Stimulated activated CD4-positive, alpha-beta T cell treated with anti-CD3 and anti-CD28 coated beads, TNF-alpha, amount 100 ng/mL, for 48 hours (primary cell): ENCODE measurements around the gene SHOC2.
"Not testable (repeated sequence)": the region's sequence is repeated elsewhere in the genome, so short reads cannot be mapped to it uniquely, and the experiment has no call there.

Experiments used
- DNase-seq, 3 donors: peaks; one replicate each; pipeline ENCODE4 v3.0.0-alpha.2; 2020; ENCODE audit warnings: low read depth in 3 of 3

SHOC2 gene

DNA sequence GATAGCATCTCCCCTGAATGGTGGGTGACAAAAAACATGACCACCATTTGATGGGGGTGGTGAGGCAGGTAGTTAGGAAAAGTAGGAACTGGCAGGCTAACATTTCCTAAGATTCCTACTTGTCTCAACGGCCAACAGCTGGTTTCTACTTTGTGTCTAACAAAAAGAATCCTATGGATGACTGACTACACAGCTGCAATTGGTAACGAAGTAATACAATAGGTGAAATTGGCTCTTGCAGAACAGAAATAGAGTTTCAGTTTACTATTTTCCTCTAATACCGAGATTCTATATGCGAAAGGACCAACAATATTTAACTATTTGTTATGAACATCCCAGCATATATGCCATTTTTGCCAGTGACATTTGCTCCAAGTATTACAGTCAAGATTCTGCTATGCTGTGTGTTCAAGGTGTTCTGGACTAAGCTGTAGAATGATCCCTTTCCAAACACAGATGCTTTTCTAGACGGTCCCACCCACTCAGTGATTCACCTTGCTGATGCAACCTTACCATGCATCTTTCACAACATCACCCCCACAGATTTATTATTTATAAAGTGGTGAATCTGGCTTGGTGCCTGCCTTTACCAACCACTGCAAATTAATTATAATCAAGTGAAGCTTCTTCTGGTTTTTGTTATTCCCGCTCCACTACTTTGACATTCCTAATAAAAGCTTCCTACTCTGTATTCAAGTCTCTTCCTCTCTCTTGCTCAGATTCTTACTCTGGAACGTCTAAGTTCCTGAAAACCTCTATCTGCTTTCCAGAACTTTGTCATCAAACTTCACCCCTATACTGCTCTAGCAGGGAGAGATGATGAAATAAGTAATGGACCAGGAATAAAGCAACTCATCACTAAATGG is 17.2 kb upstream of the SHOC2 start:
- peak in 1 of 3 donors; percentile 23 for DNase-seq

DNA sequence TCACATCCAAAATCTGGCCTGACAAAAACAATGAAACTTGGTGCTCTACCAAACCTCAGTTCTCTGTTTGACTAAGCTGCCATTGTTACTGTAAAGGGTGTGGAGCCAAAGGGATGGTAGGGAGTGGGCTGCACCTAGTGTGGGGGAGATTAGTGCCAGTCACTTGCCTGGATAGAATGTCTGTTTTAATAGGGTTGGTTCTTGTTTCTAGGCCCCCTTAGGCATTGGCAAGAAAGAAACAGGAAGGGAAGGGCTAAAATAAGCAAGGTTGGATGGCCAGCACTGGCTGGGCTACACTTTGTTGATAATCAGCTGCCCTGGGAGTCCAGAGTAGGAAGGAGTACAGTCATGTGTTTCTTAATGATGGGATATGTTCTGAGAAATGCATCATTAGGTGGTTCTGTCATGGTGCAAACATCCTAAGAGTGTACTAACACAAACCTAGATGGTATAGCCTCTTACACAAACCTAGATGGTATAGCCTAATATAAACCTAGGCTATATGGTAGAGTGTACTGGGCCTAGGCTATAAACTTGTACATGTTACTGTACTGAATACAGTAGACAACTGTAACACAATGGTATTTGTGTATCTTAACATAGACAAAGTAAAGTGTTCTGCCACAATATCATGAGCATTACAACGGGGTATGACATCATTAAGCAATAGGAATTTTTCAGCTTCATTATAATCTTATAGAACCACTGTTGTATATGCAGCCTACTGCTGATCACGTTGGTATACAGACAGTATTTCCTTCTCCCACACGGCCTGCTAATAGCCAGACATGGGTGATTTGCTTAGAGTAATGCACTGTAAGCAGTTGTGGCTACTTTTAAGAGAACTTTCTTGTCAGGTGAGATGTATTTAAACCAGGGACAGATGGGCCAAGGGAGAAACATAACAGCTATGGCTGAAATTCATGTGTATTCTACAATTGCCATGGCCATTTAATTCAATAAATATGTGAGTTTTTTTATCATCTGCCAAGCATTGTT is 15.8 kb upstream of the SHOC2 start:
- no peak for DNase-seq

DNA sequence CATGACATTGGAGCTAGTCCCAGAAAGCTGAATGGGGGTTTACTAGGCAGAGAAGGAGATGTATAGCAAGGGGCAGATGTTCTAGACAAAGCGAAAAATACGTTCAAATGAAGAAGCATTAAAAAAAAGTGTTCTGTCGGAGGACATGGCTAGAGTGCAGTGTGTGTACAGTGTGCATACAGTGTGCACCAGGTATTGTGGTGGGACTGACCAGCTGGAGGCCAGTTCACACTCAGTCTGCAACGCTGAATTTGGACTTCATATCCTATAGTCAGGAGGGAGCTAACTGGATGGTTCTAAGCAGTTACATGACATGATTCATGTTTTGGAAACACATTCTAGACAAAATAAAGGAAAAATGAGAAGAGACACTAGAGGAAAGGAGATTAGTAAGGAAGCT is 9.3 kb upstream of the SHOC2 start:
- DNase-seq = no peak

DNA sequence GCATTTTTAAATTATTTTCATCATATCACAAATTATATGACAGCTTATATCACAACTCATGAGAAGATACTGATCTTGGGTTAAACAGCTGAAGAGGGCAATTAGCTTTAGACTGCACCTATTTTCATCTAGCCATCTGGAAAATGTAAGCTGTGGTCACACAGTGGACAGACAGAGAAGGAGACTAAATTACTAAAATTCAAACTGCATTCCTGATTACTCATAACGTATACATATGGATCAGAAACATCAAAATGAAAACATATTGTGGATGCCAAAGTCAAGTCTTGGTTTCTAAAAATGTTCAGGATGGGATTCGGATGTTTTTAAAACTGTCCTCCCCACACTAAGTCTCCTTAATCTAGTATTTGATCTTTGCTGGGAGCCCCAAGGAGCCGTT is 7.0 kb upstream of the SHOC2 start:
- DNase-seq = no peak

DNA sequence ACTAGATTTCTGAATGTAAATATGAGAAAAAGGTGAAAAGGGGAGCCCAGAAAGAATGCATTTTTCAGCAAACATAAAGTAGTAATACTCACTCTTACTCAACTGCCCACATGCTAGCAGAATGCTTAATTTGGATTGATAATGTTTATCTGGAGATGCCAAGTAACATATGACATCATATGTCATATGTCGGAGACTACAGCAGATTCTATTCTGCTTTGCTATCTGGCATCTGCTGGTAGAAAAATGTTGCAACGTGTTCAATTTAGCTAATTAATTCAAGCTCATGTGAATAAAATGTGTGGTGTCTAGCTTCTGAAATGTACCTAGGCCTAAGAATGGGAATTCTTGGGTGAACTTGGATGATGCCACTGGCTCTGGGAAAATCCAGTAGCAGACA is 5.0 kb upstream of the SHOC2 start:
- no peak for DNase-seq

DNA sequence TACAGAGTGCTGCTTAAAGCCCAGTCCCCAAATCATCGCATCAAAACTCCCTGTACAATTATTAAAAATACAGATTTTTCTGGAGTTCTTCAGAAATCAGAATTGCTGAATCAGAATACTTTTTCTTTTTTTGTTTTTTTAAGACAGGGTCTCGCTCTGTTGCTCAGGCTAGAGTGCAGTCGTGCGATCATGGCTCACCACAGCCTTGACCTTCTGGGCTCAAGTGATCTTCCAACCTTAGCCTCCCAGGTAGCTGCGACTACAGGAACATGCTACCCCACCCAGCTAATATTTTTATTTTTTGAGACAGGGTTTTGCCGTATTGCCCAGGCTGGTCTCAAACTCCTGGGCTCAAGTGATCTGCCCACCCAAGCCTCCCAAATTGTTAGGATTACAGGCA is 4.4 kb upstream of the SHOC2 start:
- no peak for DNase-seq

DNA sequence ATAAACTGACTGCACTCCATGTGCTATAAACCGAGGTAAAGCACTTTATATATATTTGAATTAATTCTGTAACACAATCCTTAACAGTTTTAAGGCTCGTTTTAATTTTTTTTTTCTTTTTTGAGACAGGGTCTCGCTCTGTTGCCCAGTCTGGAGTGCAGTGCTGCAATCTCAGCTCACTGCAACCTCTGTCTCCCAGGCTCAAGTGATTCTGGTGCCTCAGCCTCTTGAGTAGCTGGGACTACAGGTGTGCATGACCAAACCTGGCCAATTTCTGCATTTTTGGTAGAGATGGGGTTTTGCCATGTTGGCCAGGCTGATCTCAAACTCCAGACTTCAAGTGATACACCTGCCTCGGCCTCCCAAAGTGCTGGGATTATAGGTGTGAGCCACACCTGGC is 3.8 kb upstream of the SHOC2 start:
- DNase-seq = not testable (repeated sequence)

DNA sequence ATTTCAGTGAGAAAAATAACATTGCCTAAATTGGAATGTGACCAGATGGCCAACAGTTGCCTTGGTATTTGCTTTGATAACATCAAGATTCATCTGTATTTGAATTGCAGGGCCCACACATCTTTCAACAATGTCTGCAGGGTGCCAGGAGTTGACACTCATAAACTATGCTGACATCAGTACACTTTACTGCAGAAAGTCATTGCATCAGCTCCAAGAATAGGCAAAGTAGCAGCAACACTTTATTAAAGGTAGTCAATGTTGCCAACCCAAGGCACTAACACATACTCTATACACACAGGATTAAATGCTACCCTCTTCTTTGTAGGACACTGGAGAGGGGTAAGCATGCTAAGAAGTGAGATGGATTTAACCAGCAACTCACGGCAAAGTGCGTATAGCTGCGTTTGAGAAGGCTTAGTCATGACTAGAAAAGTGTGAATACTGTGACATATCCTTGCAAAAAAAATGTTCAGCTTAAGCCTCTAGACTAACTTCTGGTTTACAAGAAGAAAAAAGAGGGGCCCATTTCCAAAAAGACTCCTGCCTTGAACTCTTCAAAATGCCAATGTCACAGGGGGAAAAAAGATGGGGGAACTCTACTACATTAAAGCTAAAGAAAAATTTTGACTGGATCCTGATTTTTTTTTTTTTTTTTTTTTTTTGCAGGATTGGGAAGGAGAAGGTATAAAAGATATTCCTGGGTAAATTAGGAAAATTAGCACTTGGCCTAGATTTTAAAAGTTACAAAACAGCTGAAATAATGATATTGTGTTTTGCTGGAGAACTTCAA is 2.7 kb upstream of the SHOC2 start:
- DNase-seq = no peak

DNA sequence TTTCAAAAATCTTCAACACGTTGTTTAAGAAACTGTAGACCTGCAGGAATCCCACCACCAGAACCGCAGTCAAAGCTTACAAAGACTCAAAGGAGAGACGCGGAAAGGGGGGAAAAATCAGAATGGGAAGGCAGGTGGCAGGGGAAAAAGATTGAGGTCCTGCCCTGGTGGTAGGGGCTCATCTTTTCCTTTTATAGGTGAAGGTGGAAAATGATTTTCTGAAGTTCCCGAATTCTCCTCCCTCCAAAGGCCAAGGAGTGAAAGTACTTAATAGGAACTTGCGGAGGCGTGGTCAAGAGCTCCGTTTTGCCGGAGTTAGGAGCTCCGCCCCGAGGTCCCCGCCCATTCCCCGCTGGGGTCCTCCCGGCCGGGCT is 1.1 kb upstream of the SHOC2 start:
- DNase-seq = peak; percentile 76 to 81 (median 78)

DNA sequence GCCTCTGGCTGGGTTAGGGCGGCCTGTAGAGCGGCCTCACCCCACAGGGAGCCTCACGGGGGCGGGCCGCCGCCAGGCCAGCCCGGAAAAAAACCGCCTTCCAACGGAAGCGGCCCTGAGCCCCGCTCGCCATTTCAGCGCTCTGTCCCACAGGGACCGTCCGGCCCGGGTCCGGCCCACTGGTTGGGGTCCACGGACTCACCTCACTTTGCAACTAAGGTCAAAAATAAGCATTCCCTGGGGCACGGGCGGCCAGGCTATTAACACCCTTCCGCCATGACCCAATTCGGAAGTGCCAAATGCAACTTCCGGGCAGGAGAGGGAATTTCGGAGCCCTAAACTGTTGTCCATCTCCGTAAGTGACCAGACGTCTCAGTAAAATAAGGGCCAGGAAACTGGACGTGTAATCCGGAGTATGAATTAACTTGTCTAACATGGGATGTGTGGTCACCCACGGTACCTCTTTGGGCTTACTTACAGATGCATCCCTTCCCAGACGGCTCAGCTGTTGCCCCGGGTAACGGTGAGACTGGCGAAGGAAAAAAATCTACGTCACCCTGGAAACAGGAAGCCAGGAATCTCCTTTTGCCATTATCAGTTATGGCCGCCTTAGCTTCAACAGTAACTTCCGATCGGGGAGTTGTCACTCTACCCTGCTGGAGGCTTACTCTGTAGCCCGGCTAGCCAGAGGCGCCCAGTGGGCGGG is 608 bp upstream of the SHOC2 start, which contains the start of gene BBIP1:
BBIP1 (minus strand) TSS at position 538 of the 706 bp plus-strand sequence. CDS start 1,023 bp downstream, outside the sequence.
- DNase-seq = no peak

DNA sequence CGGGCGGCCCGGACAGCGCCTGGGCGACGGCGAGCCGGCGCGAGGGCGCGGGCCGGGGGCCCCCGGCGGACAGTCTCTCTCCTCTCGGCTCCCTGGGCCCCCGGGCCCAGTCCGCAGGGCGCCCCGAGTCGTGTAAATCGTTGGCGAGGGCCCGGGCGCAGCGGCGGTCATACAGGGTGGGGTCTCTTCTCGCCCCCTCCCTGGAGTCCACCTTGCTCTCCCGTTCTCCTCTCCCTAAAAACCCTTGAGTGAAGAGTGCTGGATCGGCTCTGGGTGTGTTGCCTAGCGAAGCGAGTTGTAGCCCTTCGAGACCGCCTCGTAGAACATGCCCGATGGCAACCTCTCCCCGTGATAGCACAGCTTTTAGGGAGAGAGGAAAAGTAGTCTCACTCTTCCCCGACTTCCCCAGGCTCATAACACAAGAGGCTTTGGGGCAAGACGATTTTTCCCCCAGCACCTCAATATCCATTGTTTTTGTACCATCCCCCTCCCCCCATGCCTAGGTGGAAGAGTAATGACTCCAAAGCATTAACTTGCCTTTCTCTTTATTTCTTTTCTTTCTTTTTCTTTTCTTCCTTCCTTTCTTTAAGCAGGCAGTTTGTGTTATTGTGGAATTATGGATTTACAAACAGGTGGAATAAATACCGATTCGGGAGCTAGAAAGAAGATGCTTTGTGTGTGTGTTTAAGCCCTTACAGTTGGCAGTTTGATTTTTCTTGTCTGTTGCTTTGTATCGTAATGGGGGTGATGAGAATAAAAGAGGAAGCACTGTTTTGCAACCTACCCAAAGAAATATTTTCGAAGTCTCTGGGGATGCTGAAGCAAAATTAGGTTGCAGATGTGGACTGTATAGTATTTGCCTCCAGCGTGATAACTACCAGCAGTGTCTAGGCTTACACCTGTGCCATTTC is 822 bp downstream of the SHOC2 start:
- DNase-seq = peak in 1 of 3 donors; percentile 3

DNA sequence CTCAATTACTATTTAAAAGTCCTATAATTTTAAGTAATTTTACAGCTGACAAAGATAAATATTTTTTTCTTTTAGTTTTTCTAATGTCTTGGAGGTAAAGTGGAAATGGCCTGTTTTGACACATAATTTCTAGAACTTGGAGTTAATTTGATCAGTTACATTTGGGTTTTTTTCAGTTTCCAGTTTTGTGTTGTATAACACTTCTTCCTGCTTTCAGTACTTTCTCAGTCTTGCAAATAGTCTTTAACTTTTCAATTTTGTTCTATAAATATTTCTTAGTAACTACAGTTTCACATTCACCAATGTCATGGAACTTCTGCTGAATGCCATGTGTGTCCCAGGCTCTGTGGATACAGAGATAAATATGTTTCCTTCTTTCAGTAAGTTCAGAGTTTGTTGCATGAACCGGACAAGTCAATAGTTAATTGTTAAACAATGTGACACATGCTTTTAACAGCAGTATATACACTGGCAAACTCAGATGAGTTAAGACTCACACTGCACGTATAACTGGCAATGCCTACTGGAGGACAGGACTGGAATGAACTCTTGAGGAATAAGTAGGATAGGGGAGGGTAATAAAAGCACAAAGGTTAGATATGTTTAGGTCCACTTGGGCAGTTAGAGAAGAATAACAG is 4.6 kb downstream of the SHOC2 start:
- DNase-seq = no peak

DNA sequence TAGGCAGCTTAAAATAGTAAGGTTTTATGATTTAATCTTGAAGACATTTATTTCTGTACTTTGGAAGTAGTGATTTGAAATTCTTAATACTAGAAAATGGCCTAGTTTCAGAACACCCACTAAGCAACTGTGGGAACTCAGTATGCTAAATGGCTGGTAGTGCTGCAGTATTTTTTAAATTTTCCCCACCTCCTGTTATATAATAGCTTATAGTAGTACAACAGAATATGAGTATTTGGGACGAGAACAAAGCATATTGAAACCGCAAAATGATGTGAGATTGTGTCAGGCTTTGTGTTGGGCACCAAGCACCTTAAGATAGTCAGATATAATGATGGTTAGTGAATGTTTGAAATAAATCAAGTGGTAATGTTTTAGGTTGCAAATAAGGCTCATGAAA is 8.1 kb downstream of the SHOC2 start:
- DNase-seq = no peak

DNA sequence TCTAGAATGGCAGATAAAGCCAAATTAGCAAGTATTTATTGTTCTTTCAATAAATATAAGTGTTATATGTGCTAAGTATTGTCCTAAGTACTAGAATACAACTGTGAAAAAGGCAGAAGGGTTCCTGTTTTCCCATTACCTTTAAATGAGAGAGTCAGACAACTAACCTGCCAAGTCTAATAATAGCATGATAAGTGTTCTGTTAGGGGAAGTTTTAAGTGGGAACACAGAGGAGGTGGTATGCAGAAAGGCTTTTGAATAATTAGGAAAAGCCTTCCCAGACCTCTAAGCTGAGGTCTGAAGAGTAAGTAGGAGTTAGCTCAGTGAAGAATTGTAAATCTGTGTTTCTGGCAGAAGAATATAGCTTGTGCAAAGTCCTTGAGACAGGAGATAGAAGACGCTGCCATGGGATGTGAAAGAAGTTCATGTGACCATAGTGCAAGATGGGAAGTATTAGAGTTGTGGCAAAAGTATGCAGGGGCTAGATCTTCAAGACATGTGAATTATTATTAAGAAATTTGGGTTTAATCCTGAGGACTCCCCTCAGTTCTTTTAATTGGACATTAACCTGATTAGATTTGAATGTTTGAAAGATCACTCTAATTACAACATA is 12.5 kb downstream of the SHOC2 start:
- DNase-seq = no peak

DNA sequence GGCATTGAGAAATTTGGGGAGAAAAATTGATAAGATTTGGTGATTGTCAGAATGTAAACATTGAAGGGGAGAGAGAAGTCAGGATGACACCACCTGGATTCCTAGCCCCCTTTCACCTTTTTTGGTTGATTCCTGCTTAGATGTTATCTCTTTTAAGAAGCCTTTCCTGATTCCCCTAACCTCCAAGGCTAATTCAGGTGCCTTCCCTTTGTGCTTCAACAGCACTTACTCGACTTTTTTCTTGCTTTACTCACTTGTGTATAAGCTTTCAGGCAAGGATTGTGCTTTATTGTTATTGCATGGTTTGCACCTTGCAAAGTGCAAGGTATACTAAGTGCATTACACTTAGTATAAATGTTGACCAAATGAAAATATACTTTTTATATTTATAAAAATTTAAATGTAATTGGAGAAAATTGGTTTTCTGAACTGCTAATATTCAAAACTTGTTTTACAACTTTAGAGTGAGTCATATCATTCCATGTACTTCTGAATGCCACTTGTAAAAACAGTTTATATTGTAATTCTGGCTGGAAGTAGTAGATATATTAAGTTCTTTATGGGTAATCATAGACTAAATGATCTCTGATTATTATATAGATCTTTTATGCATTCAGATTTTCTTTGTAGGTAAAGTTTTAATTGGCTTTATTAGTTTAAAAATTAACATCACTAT is 13.2 kb downstream of the SHOC2 start:
- no peak for DNase-seq

DNA sequence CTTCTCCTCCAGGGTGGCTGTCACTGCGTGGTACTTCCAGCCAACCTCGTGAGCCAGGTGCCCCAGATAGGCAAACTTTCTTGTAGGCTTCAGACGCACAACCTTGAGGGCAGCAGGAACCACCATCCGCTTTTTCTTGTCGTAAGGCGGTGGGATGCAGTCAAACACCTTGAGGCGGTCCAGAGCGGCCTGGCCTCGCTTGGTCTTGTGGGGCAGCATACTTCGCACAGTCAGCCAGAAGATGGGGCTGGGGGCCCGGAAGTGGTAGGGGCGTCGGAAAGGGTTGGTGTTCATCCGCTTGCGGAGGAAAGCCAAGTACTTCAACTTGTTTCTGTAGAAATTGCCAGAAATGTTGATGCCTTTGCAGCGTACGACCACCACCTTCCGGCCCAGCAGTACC is 17.4 kb downstream of the SHOC2 start:
- no peak for DNase-seq

DNA sequence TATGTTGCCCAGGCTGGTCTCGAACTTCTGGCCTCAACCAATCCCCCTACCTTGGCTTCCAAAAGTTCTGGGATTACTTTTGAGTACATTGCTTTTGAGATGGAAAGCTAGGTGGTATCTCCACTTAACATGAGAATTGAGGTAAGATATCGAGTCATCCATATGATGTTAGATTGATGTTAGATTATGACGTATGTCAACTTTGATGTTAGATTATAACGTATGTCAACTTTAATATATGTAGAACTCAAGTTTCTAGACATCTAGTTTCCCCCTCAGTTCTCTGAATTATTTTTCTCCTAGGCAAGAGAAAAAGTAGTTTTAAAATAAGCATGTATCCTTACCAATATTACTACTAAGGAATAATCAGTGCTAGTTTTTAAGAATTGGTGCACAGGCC is 20.0 kb downstream of the SHOC2 start:
- DNase-seq = no peak

DNA sequence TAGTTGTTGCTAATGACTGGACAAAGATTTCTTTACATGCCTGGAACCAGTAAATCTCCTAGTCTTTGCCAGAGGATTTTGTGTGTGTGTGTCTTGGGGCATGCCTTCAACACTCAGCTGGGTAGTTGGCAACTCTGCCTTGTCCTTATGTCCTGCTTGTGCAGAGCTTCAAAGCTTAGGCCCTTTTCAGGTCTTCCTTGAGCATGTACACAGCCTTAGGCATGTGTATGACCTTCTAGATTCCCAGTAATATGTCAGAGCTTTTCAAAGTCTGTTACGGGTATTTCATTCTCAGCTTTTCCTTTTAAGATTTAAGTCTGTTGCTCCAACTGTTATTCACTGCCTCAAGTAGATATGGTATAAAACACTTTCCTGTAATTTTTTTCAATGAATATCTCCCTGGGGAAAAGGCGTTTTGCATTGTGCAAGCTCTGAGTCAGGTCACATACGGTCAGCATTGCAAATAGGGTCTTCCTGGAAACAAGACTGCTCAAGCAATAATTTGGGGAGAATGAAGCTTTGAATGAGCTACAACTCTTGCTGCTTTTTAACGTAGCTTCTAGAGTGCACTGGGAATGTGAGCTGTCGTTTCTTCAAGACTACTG is 25.5 kb downstream of the SHOC2 start:
- DNase-seq = no peak
